ENCODE measurements around the gene DISC1.
"Not testable (repeated sequence)": the region's sequence is repeated elsewhere in the genome, so short reads cannot be mapped to it uniquely, and the experiment has no call there.

DISC1 gene

DNA sequence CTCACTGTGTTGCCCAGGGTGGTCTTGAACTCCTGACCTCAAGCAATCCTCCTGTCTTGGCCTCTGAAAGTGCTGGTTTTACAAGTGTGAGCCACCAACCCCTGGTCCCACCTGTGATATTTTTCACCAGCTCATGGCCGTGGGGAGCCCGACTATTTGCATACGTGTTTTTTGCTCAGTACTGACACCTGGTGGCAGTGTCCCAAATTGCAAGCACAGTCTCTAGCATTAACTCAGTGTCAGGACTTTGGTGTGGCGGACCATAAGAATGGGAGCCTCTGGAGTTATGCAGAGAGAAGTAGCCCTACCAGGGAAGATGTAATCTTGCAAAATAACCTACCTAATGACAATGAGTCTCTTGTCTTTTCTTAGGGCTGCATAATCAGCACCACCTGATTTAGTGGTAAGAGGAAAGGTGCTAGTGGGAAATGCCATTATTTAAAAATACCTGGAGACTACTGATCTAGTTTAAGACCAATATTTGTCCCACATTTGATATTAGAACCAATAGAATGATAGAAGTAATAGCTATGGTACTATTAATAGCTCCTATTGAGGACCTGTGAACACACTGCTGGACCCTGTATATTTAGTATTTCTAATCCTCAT is 305.4 kb downstream of the DISC1 start:
- DNase-seq (ENCODE audit: low spot score), result no peak

GRCh38 chr1:231933711-231934626 is 307.4 kb downstream of the DISC1 start:
- no peak for DNase-seq (ENCODE audit: low spot score)

DNA sequence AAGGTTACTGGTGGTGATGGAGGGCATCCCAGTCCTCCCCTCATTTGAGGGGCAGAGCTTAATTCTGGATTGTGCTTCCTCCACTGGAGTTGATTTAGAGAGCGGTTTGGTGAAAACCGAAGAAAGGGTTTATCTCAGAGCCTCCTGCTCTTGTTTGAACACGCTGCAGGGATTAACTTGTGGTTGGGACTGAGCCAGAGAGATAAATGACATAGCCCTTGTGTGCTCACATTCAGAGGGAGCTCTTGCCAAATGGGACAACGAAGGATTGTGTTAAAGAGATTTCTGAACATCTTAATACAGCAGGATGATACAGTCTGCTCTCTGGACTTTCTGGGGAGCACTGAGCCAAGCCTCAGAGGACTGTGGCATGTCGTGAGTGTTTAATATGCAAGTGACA is 308.2 kb downstream of the DISC1 start:
- DNase-seq (ENCODE audit: low spot score), result peak; percentile 39

DNA sequence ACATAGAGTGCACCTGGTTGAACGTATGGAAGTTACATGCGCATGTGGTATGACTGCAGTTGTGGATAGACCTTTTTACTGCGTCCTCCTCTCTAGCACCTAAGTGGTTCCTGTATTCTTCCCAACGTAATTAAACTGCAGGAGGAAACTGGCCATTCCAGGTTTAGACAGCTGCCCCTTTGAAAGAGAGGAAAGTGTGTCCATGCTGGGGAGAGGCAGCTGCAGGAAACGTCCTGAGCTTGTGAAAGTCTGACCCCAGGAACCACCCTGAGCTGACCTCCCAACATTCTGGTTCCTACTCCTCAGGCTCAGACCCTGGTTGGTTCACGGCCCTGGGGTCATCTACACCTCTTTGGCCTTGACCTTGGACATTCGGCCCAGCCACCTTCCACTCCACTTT is 309.3 kb downstream of the DISC1 start:
- no peak for DNase-seq (ENCODE audit: low spot score)

GRCh38 chr1:231936983-231937775 is 310.6 kb downstream of the DISC1 start:
- peak; percentile 29 for DNase-seq (ENCODE audit: low spot score)

GRCh38 chr1:231938211-231938610 is 311.6 kb downstream of the DISC1 start:
- DNase-seq (ENCODE audit: low spot score), result no peak

DNA sequence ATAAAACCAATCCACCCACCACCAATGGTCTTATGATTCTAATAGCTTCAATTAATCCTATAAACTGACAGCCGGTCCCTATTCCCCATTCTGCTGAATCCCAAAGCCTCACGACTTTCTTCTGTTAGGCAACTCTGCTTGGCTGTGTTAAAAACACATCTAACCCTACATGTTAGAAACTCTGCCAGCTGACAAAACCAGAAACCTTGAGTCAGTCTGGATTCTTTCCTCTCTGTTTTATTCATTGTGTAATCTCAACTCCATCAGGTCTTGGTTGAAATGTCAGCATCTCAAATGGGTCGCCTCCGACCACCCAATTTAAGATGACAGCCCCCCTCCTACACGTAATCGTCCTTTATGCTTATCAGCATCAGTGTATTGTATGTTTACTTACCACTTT is 312.1 kb downstream of the DISC1 start:
- DNase-seq (ENCODE audit: low spot score), result no peak

DNA sequence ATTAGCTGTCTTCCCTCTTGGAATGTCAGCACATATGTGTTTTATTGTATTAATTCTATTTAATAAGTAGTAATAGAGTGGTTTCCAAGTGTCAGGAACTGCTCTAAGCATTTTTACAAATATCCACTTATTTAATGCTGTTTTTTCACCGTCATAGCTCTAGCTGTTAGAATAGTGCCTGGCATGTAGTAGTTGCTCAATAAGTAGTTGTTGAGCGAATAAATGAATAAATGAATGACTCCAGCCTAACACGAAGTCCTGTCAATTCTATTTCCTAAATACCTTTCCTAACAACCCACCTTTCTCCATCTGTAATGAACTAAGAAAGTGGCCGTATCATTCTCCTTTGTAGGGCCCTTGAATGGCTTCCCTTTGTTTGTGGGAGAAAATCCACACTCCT is 312.5 kb downstream of the DISC1 start:
- no peak for DNase-seq (ENCODE audit: low spot score)

DNA sequence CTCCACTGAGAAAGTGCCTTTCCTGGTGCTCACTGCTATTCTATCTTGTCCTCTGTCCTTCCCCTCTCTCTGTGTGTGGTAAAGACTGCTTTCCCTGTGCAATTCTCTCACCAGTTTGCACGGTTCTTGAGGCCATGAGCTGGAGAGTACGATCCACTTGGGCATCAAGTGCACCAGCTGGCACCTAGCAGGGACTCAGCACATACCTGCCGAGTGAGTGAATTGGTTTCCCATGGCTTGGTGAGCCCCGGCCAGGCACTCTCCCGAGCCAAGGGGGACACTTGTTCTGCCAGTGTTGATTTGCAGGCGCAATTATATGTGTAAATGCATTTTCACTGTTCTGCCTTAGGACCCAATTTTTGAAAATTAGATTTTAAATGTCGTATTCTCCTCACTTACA is 313.5 kb downstream of the DISC1 start:
- no peak for DNase-seq (ENCODE audit: low spot score)

- no peak for DNase-seq (ENCODE audit: low spot score)
These were observed 314.1 kb downstream of the DISC1 start for GRCh38 chr1:231940701-231941100.

DNA sequence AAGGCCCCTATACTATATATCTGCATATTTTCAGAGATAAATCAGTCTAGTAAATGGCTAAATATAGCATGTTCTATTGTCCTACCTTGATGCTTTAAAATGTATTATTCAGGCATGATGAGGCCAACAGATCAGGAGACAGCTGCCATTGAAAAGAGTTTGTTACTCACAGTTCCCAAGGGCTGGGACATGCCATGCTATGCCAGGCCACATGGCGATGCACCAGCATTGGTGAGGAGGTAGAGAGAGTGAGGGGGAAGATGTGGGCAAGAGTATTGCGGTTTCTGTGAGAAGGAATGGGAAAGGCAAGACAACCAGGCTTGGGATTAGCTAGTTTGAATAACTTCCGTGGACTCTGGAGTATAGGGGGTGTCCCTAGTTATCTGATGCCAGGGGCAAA is 316.5 kb downstream of the DISC1 start:
- DNase-seq (ENCODE audit: low spot score), result no peak

- not testable (repeated sequence) for DNase-seq (ENCODE audit: low spot score)
These were observed 321.5 kb downstream of the DISC1 start for GRCh38 chr1:231948102-231948501.

- DNase-seq (ENCODE audit: low spot score), result peak; percentile 52
These were observed 322.9 kb downstream of the DISC1 start for GRCh38 chr1:231949277-231950091.

DNA sequence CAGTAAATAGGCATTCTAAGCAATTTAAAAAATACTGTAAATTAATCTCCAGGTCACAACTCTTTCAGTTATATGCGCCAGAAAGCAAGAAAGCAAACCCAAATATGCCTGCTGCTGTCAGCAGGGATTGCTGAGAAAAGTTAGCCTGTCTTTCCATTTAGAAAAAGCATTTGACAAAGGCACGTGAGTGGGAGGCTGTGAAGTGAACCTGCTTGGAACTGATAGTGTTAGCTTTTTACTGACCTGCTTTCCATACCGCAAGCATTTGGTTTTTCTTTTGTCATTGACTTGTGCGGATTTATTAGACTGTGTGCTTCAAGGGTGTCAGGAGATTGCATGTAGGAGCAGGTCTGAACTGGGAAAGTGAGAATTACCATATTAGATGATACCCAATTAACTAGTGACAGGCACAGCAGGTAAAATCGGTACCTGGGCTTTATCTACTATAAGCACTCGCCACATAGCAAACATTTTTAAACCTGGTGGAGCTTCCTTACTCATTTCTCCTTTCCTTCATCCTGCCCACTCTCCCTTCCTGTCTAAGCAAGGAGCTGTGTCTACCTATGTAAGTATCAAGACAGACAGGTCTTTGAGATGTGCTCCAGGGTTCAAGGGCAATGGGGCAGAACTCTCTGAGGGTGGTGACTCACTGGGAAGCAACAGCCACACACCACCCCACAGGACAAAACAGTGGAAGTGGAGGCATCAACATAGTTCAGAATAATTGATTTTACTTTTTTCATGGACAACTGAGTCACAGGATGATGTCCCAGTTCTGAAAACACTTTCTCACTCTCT is 323.9 kb downstream of the DISC1 start:
- no peak for DNase-seq (ENCODE audit: low spot score)

GRCh38 chr1:231951374-231951773 is 324.8 kb downstream of the DISC1 start:
- DNase-seq (ENCODE audit: low spot score), result no peak

DNA sequence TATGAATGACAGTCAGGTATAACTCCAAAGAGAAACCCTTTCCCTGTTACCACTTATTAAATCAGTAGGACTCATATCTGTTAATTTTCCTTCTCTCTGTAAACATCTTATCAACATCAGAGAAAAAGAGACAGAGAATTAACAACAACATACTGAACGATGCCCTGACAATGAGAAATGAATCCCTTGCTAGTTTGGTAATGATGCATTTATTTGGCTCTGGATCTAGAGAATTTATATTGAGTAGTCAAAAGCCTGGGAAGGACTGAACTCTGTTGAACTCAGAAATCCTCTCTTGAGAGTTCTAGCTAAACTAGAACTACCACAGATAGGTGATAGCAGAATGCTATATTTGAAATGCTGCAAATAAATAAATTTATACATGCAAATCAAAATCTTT is 325.6 kb downstream of the DISC1 start:
- DNase-seq (ENCODE audit: low spot score), result no peak

DNA sequence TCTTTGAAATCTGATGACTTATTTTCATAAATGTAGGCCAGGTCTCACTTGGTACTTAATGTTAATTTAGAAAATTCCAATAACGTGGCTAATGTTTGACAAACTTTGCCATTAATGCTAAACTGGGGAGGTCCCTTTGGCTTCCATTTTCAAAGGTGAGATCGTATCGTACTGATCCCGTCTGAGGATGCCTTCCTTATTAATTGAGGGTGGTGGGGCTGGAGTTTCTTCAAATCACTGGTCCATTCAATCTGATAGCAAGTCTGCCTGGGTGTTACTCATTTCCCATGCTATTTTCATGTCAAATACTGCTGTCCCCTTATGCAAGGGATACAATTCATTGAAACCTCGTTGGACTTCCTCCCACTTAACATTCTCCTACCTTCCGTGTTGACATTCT is 327.1 kb downstream of the DISC1 start:
- no peak for DNase-seq (ENCODE audit: low spot score)

DNA sequence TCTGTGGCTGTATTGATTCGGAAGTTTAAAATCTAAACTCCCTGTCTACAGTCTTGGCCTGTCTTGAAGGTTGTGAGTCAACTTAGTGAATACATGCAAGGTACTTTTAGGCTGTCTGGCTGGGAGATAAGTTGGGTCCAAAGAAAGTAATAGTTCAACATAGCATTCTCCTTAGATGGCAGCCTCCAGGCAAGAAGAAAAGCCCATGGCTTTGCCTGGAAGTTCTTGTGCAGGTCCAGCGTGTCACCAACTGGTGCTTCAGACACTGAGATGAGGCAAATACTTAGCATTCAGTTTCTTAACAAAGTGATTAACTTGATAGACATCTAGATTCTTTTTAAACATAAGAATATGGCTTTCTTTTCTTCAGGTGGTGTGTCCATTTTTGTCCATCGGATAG is 328.2 kb downstream of the DISC1 start:
- no peak for DNase-seq (ENCODE audit: low spot score)

GRCh38 chr1:231957359-231957758 is 330.8 kb downstream of the DISC1 start:
- no peak for DNase-seq (ENCODE audit: low spot score)

DNA sequence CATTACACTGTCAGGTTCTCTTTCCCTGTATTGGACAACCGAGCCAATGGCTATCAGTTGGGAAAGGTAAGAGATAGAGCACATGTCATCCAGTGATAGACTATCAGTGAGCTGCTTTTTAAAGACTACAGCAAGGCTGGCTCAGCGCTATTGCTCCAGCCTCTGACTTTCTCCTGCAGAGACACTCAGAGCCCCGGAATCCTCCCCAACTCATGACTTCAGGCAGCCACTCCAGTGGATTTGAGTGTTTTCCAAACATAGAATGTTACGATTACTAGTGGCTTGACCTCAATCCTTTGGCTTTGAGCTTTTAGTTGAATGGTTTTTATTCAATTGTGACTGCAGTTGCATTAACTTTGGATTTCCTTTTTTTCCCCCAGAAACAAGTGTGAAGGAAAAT is 331.9 kb downstream of the DISC1 start:
- no peak for DNase-seq (ENCODE audit: low spot score)

Data from Ammon's horn (tissue), 1 donor.